AG04450 (cell line): ENCODE results near the gene B3GALT5. TPM values are rescaled to one million over a fixed set of nuclear protein-coding genes. Genes with fewer than 3 reads are reported as not detected.

Experiments used
- CTCF ChIA-PET: fragments of 300-600, 350-600 bp; formaldehyde crosslinking; extraction: SDS; loops from one replicate; lab custom pipeline; 2022; ENCODE audit warnings: antibody characterized with exemption, inconsistent platforms; lab: Charles Lee
- POLR2A ChIA-PET: fragments of 350-600 bp; formaldehyde crosslinking; extraction: SDS; loops from one replicate; lab custom pipeline; 2021; ENCODE audit warnings: antibody characterized with exemption, inconsistent platforms; lab: Yijun Ruan, JAX
- DNase-seq: peaks from one replicate; pipeline ENCODE4 v3.0.0-alpha.2; 2011; ENCODE audit warnings: low read depth, low spot score
- H3K27ac ChIP-seq: one replicate; pipeline ENCODE4 v1.5.1; 2012; ENCODE audit warnings: low read depth, low read length, control low read depth
- H3K27me3 ChIP-seq: one replicate; pipeline ENCODE4 v1.6.0; 2012; ENCODE audit warnings: low read length; ENCODE audit not compliant: control insufficient read depth, insufficient read depth
- H3K4me3 ChIP-seq: 2 replicates; pipeline ENCODE4 v1.5.1; 2011; ENCODE audit warnings: mild to moderate bottlenecking, low read depth, low read length, control low read depth
- H3K9me3 ChIP-seq: 2 replicates; pipeline ENCODE4 v1.5.1; 2012; ENCODE audit warnings: low read length; ENCODE audit not compliant: control insufficient read depth, insufficient read depth
- CTCF ChIP-seq: IDR thresholded peaks from 2 replicates; pipeline ENCODE4 v1.5.1; 2011; ENCODE audit warnings: low read depth, low read length, control low read depth, inconsistent platforms
- polyA plus RNA-seq: library from polyadenylated mRNA; depleted of rRNA; stranded (reverse); fragments of >200 nt; gene quantifications from 2 replicates; pipeline ENCODE4 v1.2.3, GENCODE V29; 2011

The B3GALT5 gene
- polyA plus RNA-seq, 1 experiment = 0.05 TPM

GRCh38 chr21:39651206-39651605, 38.5 kb downstream of the B3GALT5 start:
- Histone ChIP-seq H3K4me3 (no peak overlapping the region), H3K27ac (no peak overlapping the region), H3K9me3 (peaks cover 4% of the 10 kb centered on the region), H3K27me3 (no peaks in the 10 kb centered on the region)
- DNase-seq = no peak
- POLR2A ChIA-PET = no interaction called here
- CTCF ChIA-PET = interaction anchor here (0.6 kb wide), 1 partner anchor 141 kb away, joined by 3 read pairs; no protein-coding TSS in a partner anchor
- TF ChIP-seq CTCF = no peak

- Histone ChIP-seq H3K9me3 (peaks cover 4% of the 10 kb centered on the region), H3K4me3 (no peak overlapping the region), H3K27ac (no peak overlapping the region), H3K27me3 (no peaks in the 10 kb centered on the region)
- ChIA-PET CTCF (no interaction called here), POLR2A (no interaction called here)
- no peak for TF ChIP-seq CTCF
- DNase-seq = no peak
These were observed 42.2 kb downstream of the B3GALT5 start for GRCh38 chr21:39654951-39655350.

GRCh38 chr21:39655589-39655988, 42.8 kb downstream of the B3GALT5 start:
- CTCF ChIA-PET = no interaction called here
- POLR2A ChIA-PET = no interaction called here
- H3K27me3 ChIP-seq = no peaks in the 10 kb centered on the region
- no peak overlapping the region for H3K4me3 ChIP-seq
- H3K27ac ChIP-seq = no peak overlapping the region
- no peak for TF ChIP-seq CTCF
- no peak for DNase-seq
- peaks cover 4% of the 10 kb centered on the region for H3K9me3 ChIP-seq

- POLR2A ChIA-PET = no interaction called here
- no peak for TF ChIP-seq CTCF
- H3K4me3 ChIP-seq = no peak overlapping the region
- H3K9me3 ChIP-seq = peaks cover 4% of the 10 kb centered on the region
- H3K27me3 ChIP-seq = no peaks in the 10 kb centered on the region
- DNase-seq = no peak
- H3K27ac ChIP-seq = no peak overlapping the region
- CTCF ChIA-PET = no interaction called here
These were observed 43.5 kb downstream of the B3GALT5 start for GRCh38 chr21:39656209-39656608.

- Histone ChIP-seq H3K9me3 (peaks cover 4% of the 10 kb centered on the region), H3K27ac (no peak overlapping the region), H3K4me3 (no peak overlapping the region), H3K27me3 (no peaks in the 10 kb centered on the region)
- ChIA-PET CTCF (no interaction called here), POLR2A (no interaction called here)
- no peak for DNase-seq
- no peak for TF ChIP-seq CTCF
These were observed 44.5 kb downstream of the B3GALT5 start for GRCh38 chr21:39657091-39657689.
